KMS-11 (cell line): ENCODE measurements around the gene PROM1.

ENCODE experiments used
- H2AFZ ChIP-seq: fragments of 200-600 bp; sonication (generic); 2 replicates; pipeline ENCODE4 v1.6.1; 2016; ENCODE audit warnings: antibody characterized with exemption, mixed run types, low read depth
- H3K27ac ChIP-seq: fragments of 200-600 bp; sonication (generic); 2 replicates; pipeline ENCODE4 v1.6.1; 2016; ENCODE audit warnings: mild to moderate bottlenecking, mixed run types
- H3K27me3 ChIP-seq: fragments of 200-600 bp; sonication (generic); 2 replicates; pipeline ENCODE4 v1.6.1; 2017; ENCODE audit warnings: mild to moderate bottlenecking, low read depth, mixed run types, moderate library complexity; ENCODE audit not compliant: insufficient read depth
- H3K36me3 ChIP-seq: fragments of 200-600 bp; sonication (generic); 2 replicates; pipeline ENCODE4 v1.6.1; 2017; ENCODE audit warnings: mild to moderate bottlenecking, mixed run types; ENCODE audit not compliant: insufficient read depth
- H3K4me1 ChIP-seq: fragments of 200-600 bp; sonication (generic); 2 replicates; pipeline ENCODE4 v1.6.1; 2016; ENCODE audit warnings: mild to moderate bottlenecking, low read depth, mixed run types; ENCODE audit not compliant: poor library complexity, severe bottlenecking
- H3K4me2 ChIP-seq: fragments of 200-600 bp; sonication (generic); 2 replicates; pipeline ENCODE4 v1.7.0; 2016; ENCODE audit warnings: mild to moderate bottlenecking, mixed run types
- H3K4me3 ChIP-seq: fragments of 200-600 bp; sonication (generic); IDR thresholded peaks from 2 replicates; pipeline ENCODE4 v1.6.1; 2017; ENCODE audit warnings: low read depth, low read length, mixed read lengths; ENCODE audit not compliant: insufficient read depth
- H3K79me2 ChIP-seq: fragments of 200-600 bp; sonication (generic); 2 replicates; pipeline ENCODE4 v1.6.1; 2016; ENCODE audit warnings: low read depth, mixed run types; ENCODE audit not compliant: insufficient read depth
- H3K9ac ChIP-seq: fragments of 200-600 bp; sonication (generic); 2 replicates; pipeline ENCODE4 v1.6.1; 2016; ENCODE audit warnings: mild to moderate bottlenecking, mixed run types
- H4K20me1 ChIP-seq: fragments of 200-600 bp; sonication (generic); 2 replicates; pipeline ENCODE4 v1.6.1; 2016; ENCODE audit warnings: mild to moderate bottlenecking, mixed run types; ENCODE audit not compliant: insufficient read depth
- TF ChIP-seq, protein P1 (sequence below): fragments of 200-600 bp; sonication (generic); conservative IDR thresholded peaks from 2 replicates; pipeline ENCODE4 v1.6.1; 2017; ENCODE audit warnings: low read depth, mild to moderate bottlenecking, antibody characterized with exemption, low read length, moderate library complexity, mixed read lengths

Gene PROM1

DNA sequence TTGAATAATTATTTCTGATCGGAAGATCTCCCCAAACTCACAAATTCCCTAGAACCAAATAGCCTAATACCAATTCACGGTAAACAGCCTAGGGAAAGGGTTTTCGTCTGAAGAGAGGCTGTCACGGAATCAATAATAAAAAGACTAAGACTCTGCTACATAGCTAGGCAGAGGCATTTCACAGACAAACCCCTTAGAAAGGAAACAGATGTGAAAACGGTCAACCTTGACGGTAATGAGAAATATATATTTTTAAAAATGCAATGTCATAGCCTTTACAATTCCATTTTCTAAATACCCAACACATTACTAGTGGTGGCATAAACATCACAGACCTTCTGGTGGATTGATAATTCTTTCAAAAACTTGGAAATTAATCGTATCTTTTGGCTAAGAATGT is 28.4 kb downstream of the PROM1 start:
- H3K4me1 ChIP-seq: no peaks in the 10 kb centered on the region
- no peak overlapping the region for H3K27ac ChIP-seq
- H3K27me3 ChIP-seq: no peaks in the 10 kb centered on the region
- H3K4me2 ChIP-seq: no peak overlapping the region
- no peak overlapping the region for H3K4me3 ChIP-seq
- no peak overlapping the region for H2AFZ ChIP-seq
- TF ChIP-seq, protein P1, sequence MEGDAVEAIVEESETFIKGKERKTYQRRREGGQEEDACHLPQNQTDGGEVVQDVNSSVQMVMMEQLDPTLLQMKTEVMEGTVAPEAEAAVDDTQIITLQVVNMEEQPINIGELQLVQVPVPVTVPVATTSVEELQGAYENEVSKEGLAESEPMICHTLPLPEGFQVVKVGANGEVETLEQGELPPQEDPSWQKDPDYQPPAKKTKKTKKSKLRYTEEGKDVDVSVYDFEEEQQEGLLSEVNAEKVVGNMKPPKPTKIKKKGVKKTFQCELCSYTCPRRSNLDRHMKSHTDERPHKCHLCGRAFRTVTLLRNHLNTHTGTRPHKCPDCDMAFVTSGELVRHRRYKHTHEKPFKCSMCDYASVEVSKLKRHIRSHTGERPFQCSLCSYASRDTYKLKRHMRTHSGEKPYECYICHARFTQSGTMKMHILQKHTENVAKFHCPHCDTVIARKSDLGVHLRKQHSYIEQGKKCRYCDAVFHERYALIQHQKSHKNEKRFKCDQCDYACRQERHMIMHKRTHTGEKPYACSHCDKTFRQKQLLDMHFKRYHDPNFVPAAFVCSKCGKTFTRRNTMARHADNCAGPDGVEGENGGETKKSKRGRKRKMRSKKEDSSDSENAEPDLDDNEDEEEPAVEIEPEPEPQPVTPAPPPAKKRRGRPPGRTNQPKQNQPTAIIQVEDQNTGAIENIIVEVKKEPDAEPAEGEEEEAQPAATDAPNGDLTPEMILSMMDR: no peak
- no peaks in the 10 kb centered on the region for H4K20me1 ChIP-seq
- H3K9ac ChIP-seq: no peak overlapping the region
- no peaks in the 10 kb centered on the region for H3K36me3 ChIP-seq
- H3K79me2 ChIP-seq: no peaks in the 10 kb centered on the region

DNA sequence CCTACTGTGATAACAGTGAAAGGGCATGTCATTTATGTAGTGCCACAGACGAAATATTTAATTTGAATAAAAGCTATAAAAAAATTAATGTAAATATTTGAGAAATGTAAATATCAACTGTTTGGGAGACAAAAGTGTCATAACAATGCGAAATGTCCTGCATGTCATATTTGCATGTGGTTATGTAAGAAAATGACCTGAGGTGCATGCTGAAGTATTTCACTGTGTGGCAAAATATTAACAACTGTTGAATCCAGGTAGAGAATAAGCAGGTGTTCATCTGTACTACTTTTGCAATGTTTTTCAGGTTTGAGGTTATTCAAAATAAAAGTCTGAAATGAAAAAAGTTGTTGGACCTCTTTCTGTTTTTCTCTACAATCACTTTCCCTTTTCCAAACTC is 30.9 kb downstream of the PROM1 start:
- no peaks in the 10 kb centered on the region for H3K27me3 ChIP-seq
- H3K4me2 ChIP-seq: no peak overlapping the region
- no peak overlapping the region for H2AFZ ChIP-seq
- no peaks in the 10 kb centered on the region for H3K4me1 ChIP-seq
- no peak overlapping the region for H3K27ac ChIP-seq
- no peaks in the 10 kb centered on the region for H4K20me1 ChIP-seq
- H3K36me3 ChIP-seq: no peaks in the 10 kb centered on the region
- H3K9ac ChIP-seq: no peak overlapping the region
- H3K79me2 ChIP-seq: no peaks in the 10 kb centered on the region
- TF ChIP-seq, protein P1: no peak
- H3K4me3 ChIP-seq: no peak overlapping the region

DNA sequence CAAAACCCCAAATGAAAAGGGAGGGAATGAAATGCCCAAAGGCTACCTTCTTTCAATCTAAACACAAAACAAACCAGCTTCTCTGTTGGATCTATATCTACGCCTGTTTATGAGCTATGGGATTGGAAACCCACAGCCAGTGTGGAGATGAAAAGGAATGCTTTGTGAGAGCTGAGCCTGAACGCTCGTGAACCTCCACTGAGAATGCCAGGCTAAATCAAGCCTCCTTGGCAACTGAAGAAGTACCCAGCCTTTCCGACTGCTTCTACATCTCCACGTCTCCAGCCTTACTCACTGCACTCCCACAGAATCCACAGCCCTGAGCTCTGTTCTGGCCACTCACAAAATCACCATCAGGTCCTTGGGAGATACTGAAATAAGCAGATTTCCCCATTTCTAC is 31.8 kb downstream of the PROM1 start:
- no peaks in the 10 kb centered on the region for H3K4me1 ChIP-seq
- H3K36me3 ChIP-seq: no peaks in the 10 kb centered on the region
- no peak overlapping the region for H3K27ac ChIP-seq
- H3K4me2 ChIP-seq: no peak overlapping the region
- no peak overlapping the region for H2AFZ ChIP-seq
- TF ChIP-seq, protein P1: no peak
- H3K27me3 ChIP-seq: no peaks in the 10 kb centered on the region
- H3K79me2 ChIP-seq: no peaks in the 10 kb centered on the region
- H3K4me3 ChIP-seq: no peak overlapping the region
- H4K20me1 ChIP-seq: no peaks in the 10 kb centered on the region
- no peak overlapping the region for H3K9ac ChIP-seq

DNA sequence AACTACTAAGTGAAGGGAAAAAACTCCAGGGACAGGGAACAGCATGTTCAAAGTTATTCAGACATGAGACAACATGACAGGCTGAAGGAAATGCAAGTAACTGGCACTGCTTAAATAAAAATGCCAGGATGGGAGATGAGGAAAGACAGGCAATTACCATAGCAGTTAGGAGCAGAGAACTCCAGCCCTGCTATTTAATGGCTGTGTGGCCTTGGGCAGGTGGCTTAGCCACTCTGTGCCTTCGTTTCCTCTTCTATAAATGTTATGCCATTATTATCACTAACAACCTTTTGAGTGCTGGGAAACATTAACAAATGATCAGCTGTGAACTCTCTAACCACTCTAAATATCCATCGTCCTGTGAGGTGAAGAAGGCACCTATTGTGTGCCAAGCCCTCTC is 32.7 kb downstream of the PROM1 start:
- no peak overlapping the region for H3K27ac ChIP-seq
- H2AFZ ChIP-seq: no peak overlapping the region
- H3K9ac ChIP-seq: no peak overlapping the region
- TF ChIP-seq, protein P1: no peak
- H4K20me1 ChIP-seq: no peaks in the 10 kb centered on the region
- no peaks in the 10 kb centered on the region for H3K36me3 ChIP-seq
- H3K27me3 ChIP-seq: no peaks in the 10 kb centered on the region
- H3K79me2 ChIP-seq: no peaks in the 10 kb centered on the region
- no peak overlapping the region for H3K4me2 ChIP-seq
- H3K4me3 ChIP-seq: no peak overlapping the region
- H3K4me1 ChIP-seq: no peaks in the 10 kb centered on the region

DNA sequence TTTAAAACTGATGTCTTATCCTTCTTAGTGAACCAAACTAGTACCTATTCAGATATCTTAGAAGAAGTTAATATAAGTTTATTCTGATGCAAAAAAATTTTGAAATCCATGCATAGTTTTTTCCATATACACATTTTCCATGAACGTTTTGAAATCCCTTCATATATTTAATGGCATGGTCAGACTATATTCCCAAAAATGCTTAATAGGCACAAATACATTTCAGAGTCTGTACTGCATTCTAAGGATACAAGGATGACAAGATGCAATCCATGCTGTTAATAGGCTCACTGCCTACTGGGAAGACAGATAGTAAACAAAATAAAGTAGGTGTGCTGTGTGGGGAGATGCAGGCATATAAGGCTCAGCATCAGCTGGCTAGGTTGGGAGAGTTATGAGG is 33.2 kb downstream of the PROM1 start:
- Histone ChIP-seq H2AFZ (no peak overlapping the region), H3K36me3 (no peaks in the 10 kb centered on the region), H3K27me3 (no peaks in the 10 kb centered on the region), H4K20me1 (no peaks in the 10 kb centered on the region), H3K4me2 (no peak overlapping the region), H3K4me3 (no peak overlapping the region), H3K79me2 (no peaks in the 10 kb centered on the region), H3K4me1 (no peaks in the 10 kb centered on the region), H3K9ac (no peak overlapping the region), H3K27ac (no peak overlapping the region)
- TF ChIP-seq, protein P1: no peak
